ENCODE results near the gene ELK4. TPM values are rescaled to one million over a fixed set of nuclear protein-coding genes. Genes with fewer than 3 reads are reported as not detected.

ELK4 gene
- total RNA-seq, 1 experiment from 2014 or later = 7.6 TPM

DNA sequence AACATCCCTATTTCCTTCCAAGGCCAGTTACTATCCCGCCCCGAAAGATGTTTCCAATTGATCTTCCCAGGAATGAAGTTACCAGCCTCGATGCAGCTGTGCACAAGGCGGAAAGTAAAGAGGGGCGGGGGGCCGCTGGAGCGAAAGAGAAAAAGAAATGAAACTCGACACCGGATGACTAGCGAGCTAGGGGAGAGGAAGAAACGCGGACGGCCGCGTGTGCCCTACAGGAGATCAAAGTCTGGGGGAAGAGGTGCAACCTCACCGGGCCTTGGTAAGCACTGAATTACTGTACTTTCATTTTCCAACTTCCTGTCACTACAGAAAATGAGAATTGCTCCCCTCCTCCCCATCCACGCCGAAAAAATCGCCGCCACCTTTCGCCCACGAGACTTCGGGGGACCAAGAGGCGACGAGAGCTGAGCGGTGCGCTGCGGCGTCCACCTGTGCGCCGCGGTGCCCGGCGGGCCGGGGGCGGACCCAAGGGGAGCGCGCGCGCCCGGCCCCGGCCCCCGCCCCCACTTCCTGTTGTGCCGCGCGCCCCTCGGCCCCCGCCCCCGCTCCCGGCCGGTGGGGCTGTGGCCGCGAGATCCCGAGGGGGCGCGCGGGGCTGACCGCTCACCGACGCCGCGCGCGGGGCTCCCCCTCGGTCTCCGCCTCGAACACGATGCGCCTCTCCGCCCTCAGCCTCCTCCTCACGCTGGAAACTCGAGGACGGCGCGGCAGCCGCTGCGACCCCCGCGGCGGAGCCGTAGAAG lies 622 bp downstream of the ELK4 start:
- DNase-seq (ENCODE audit: low spot score) = peak; percentile 82

DNA sequence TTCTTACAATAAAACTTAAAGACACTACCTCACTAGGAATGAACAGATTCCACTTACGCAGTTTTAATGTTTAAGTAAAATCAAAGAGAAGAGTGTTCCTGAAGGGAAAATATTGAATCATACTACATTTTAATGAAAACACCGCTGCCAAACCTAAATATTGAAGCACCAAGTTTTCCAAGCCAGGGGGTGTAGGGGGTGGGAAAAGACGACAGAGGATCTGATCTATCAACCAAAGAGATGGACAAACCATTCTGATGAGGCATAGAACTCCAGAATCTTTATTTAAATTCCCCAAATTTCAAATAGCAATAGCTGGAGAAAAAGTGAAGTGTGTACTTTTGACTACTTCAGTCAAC lies 1.2 kb downstream of the ELK4 start:
- peak; percentile 55 for DNase-seq (ENCODE audit: low spot score)

DNA sequence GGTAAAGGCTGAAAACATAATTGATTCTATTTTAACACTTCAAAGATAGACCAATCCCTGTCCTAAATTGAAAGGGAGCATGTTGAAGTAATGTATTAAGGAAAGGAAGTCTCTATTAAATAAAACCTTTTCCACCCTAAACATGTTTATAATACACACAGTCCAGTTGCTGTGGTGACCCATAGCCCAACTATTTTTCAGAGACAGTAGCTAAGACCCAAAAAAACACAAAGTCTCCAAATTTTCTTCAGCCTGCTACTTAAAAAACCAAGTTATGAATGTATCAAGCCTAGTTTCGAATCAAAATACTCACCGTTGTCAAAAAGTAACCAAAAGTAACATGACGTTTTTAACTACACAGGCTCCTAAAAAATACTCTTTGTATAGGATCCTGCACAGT lies 1.6 kb downstream of the ELK4 start:
- DNase-seq (ENCODE audit: low spot score) = peak; percentile 65

DNA sequence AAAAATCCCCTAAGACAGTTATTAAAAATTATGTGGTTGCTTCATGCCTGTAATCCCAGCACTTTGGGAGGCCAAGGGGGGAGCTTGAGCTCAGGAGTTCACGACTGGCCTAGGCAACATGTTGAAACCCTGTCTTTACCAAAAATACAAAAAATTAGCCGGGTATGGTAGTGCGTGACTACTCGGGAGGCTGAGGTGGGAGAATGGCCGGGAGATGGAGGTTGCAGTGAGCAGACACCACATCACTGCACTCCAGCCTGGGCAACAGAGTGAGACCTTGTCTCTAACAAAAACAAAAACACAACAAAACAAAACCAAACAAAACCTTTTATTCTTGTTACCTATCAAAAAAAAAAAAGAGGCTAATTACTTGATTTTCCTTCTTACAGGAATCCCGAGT lies 2.1 kb downstream of the ELK4 start:
- no peak for DNase-seq (ENCODE audit: low spot score)

DNA sequence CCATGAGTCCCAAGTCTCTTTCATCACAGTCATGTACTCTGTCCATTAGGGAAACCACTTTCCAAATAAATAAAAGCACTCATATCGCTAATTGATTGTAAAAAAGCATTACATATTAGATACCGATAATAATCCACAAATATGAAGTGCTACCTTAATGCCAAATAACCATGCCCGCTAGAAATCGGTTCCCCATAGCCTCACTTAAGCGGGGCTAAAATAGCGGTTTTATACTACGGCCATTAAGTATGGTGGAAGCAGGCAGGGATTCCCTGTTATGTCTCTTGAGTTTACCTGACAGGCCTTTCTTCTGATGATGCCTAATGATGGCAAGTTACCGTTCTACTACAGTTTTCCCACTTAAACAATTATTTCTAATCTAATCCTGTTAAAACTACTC lies 3.9 kb downstream of the ELK4 start:
- no peak for DNase-seq (ENCODE audit: low spot score)

DNA sequence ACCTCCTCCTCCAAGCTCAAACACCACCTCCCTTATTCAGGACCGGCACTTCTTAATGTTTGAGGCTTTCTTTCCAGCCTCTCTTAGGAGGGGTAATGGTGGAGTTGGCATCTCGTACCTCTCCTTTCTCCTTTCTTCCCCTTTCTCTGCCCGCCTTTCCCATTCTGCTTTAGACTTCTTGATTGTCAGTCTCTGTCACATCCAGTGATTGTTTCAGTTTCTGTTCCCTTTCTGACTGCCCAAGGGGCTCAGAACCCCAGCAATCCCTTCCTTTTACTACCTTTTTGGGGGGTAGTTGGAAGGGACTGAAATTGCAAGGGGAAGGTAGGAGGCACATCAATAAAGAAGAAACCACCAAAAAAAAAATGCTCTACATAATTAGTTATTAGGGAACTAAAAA lies 5.6 kb downstream of the ELK4 start:
- DNase-seq (ENCODE audit: low spot score) = no peak

DNA sequence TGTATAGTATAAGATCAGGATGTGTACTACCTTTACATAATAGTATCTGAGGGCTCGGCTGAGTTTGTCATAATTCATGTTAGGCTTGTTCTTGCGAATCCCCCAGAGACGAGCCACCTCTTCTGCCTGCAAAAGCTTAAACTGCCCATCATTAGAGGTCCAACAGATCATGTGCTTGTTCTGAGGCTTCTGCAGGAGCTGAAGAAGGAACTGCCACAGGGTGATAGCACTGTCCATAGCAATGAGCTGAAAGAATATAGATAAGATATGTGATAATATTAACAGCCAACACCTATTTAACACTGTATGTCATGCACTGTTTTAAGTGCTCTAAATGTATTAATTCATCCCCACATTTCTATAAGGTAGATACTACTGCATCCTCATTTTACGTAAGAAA lies 8.2 kb downstream of the ELK4 start:
- DNase-seq (ENCODE audit: low spot score) = no peak

DNA sequence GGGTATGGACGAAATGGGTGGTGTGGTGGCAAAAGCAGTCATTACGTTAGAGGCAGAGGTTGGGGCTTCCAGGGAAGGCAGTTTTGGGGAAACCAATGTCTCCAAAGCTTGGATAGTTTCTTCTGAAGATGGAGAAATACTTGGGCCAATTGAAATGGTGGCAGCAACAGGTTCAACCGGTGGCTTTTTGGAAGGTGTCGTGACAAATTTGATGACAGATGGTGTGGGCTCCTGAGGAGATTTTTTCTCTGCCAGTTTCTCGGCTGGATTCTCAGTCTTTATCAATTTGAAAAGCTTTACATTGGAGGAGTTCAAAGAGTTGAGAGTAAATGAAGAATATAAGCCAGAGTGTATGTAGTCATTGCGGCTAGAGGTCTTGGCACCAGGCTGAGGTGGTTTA lies 11.5 kb downstream of the ELK4 start:
- DNase-seq (ENCODE audit: low spot score) = no peak

DNA sequence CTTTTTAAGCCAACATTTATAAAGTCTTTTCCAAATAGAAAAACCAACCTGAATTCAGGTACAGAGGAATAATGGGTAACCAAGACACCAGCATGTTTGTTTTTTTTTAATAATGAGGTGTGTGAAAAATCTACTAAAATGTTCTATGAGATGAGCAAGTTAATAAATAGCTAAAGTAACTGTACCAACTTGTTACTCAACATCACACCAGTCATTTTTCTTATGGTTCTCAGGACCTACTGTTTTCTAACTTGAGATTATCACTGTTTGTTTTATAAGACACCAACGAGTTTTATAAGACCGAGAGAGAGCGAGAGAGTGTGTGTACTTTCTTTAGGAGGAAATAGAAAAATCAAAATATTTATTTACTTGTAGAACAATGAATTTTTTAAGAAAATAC lies 12.4 kb downstream of the ELK4 start:
- peak; percentile 34 for DNase-seq (ENCODE audit: low spot score)

DNA sequence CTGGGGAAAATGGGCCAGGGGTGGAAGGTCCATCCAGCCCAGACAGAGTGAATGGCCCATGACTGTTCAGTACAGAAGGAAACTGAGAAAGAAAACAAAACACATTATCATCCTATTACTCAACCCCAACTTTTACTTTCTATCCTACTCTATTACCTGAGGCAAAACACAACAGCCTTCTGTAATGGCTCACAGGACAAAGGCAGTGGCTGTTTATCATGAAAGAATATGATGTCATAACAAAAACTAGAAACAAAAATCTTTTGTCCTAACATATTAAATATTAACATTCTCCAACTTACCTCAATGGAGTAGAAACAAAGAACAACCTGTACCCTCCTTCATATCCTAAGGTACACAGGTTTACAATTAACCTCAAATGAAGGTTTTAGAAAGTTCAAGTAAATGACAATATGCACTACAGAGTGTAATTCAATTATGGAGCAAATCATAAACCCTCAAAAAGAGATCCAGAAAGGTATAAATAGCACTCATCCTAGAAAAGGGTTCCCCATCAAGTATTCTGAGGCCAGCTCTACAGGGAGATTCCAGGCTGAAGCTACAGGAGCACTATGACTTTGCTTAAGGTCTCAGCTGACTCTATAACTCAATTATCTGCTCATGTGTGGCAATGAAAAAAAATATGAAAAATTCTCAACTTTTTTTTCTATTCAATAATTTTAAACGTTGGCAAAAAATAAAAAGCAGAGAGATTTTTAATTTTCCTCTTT lies 15.1 kb downstream of the ELK4 start:
- no peak for DNase-seq (ENCODE audit: low spot score)

DNA sequence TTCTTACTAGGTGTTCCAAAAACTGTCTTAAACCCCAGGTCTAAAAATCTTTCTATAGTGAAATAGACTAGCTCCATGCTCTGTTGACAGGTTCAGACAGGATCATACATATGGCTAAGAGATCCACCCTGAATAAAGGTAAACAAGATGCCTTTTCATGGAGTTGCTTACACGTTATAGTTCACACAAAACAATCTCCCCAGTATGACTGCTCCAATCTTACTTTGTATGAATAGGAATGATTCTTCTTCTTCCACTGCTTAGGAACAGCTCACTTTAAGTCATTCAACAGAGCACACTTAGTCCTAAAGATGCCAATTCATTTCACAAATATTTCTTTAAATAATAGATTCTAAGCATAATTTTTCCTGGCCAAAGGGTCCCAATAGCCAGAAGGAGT lies 16.0 kb downstream of the ELK4 start:
- DNase-seq (ENCODE audit: low spot score) = no peak

DNA sequence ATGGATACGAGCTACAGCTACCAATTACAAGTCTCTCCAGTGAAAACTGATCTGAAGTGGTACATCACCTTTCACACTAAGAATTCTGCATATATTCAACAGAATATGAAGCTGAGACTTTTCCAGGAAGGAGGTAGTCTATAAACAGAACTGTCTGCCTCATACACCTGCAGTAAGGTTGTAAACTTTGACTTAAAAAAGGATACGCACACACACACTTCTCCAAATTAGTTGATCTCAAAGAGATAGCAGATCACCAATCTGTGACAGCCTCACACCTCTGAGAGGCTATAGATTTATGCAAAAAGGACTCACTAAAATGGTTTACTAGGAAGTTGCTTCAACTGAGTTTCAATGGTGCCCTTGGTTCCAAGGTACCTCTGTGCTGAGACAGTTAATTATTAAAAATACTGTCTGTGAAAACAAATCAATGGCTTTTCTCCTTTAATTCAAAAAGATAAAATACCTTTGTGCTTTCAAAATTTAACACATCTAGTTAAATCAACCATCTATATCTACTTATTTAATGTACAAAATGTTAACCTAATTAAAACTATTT lies 17.9 kb downstream of the ELK4 start:
- no peak for DNase-seq (ENCODE audit: low spot score)

DNA sequence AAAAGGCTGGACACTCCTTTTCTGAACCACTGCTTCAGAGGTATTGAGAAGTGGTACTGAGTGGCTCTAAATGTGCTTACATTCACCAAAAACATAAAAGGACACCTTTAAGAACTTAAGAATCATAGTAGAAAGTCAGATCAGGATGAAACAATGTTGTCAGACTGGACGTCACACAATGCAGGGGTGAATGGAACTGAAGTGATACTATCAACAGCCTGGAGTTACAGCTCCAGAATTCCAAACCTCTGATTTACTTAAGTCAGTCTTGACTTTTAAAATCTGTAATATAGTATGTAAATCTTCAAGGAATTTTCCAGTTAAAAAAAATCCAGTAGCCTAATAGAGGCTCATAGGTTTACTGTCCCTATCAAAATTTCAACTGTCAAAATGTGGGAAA lies 19.3 kb downstream of the ELK4 start:
- DNase-seq (ENCODE audit: low spot score) = no peak

DNA sequence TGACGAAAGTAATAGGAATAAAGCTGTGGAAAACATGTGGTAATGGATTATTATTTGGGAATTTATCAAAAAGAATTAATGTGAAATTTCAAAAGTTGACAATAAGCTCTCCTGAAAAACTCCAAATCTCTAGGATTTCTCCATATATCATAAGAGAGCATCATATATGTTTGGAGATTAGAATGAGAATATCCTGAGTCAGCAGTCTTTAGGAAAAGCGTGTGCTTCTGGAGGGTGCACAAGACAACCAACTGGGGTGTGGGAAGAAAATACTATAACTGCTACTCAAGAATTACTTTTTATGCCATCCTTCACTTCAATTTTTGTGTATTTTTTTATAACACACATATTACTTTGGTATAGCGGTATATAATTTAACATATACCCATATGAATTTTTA lies 19.7 kb downstream of the ELK4 start:
- no peak for DNase-seq (ENCODE audit: low spot score)

DNA sequence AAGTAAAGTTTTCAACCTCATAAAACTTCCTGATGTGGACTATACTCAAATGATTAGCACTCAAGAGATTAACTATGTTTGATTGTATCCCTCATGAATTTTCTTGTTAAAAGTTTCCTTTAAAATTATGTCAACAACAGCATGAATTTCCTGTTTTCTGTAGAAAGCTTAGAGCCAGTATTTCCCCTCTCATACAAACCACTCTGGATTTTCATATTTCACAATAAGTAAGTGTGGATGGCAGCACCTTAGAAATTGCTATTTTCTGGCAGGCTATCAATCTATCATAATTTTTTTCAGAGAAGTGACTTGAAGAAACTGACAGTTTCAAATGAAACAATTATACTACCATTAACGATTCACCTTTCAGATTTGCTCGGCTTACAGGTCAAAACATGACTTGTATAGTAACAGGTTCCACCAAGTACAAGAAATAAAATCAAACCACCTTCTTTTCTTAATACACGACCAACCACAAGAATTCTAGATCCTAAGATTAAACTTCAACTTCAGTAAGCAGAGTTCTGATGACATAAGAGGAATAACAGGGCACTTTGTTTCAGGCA lies 20.8 kb downstream of the ELK4 start:
- peak; percentile 51 for DNase-seq (ENCODE audit: low spot score)

DNA sequence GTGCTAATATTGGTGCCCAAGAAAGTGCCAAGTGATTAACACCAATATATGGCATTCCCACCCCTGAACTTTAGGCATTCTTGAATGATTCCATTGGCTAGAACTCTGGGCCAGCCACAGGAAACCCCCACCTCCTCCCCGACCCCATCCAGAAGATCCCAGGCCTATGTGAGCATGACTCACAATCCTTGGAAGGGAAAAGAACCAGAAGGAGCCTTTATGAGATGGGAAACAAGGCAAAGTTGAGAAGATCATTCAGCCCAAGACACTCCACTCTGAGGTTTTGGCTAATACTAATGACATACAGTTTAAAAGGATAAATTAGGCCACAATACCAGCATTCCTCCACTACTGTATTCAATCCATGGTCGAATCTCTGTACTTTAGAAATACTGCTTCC lies 21.8 kb downstream of the ELK4 start:
- DNase-seq (ENCODE audit: low spot score) = no peak

DNA sequence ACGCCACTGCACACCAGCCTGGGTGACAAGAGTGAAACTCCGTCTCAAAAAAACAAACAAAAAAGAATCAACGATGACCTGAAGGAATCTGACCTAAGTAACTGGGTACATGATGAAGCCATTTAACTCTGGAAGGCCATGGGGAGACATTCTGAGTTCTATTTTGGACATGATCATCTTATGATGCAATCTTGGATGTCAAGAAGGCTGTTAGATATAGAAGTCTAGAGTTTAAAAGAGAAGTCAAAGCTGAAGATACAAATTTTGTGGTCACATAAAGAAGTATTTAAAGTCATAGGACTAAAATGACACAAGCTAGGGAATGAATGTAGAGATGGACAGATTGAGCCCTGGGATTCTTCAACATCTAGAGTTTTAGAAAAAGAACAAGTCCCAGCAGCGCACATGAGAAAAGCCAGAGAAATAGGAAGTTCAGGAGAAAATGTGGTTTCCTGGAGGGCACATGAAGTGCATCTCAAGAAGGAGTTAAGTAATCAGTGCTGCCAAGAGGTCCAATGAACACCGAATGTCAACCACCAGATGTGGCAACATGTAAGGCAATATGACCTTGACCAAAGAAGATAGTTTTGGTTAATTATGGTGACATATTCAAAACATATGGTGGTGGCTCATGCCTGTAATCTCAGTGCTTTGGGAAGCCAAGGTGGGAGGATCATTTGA lies 26.8 kb downstream of the ELK4 start:
- no peak for DNase-seq (ENCODE audit: low spot score)

DNA sequence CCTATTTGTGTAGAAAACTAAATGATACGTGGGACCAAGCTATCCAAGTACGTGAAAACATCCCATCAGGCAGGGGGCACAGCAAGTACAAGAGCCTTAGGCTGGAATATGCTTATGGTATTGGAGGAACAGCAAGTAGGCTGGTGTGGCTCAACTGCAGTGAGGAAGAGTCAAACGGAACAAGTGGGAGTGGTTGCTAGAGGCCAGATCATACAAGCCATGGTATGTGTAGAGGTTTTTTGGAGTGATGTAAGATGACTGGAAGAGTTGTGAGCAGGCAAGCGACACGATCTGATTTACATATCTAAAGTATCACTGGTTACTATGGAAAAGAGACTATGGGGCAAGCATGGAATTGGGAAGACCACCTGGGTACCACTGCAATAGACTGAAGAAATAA lies 27.8 kb downstream of the ELK4 start:
- DNase-seq (ENCODE audit: low spot score) = no peak

DNA sequence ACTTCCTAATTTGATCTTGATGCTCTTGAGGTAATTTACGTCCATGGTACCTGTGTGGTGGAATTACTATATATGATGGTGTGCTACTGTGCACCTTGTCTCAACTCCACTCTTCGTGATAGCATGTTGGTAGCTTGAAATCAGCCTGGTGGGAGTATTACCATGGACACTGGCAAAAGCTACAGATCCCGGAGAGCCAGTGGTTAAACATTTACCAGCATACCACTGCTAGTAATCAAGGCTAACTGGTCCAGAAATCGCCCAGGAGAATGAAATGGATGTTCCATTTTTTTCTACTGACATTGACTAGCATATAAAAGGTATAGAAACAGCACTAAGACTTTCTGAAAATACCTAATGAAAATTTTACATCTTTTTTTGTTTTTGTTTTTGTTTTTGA lies 30.6 kb downstream of the ELK4 start:
- DNase-seq (ENCODE audit: low spot score) = no peak

DNA sequence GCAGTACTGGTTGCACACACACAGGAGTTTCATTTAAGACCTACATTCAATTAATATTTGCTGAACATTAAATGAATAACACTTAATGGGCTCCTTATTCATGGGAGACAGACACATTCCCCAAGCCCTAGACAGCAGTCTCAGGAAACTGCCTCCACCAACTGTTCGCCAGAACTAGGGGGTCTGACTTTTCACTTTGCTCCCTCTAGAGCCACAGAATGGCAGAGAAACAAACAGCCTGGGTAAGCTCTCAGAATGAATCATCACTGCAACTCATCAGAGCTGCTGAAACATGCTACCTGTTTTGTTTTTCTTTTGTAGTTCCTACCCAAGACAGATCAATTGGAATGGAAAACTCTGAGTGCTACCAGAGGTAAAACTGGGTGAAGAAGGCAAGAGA lies 31.7 kb downstream of the ELK4 start:
- no peak for DNase-seq (ENCODE audit: low spot score)

DNA sequence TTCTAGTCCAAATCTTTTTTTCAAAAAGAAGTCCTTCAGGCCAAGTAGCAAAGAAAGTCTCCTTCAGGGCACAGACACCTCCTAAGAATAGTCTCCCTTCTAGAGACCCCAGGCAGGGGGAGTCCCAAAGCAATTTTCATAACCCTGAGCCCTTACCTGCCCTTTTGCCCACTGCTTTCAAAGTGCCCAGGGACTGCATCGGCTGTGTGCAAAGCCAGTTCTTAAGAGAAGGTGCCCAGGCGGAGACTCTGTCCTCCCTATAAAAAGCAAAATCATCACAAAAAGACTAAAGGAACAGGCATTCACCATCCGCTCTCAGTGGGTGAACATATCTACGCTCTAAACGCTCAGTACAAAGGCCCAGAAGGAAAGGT lies 32.2 kb downstream of the ELK4 start:
- no peak for DNase-seq (ENCODE audit: low spot score)
